ENCODE results near the gene SPOP.

- TF ChIP-seq POLR2A (IDR thresholded peaks at IDR 0.05) (no peak), CTCF (IDR thresholded peaks at IDR 0.05) (peak in 2 of 6 experiments; percentile 8 to 17)
Observed at GRCh38 chr17:49616086-49616485, 61.8 kb downstream of the SPOP start.
